T1000 (cell line): ENCODE measurements around the gene ALS2.
"Not testable (repeated sequence)": the region's sequence is repeated elsewhere in the genome, so short reads cannot be mapped to it uniquely, and the experiment has no call there.

ENCODE experiments used
- DNase-seq: peaks from one replicate; lab custom pipeline; 2025; ENCODE audit warnings: mixed read lengths; lab: John Stamatoyannopoulos, UW

ALS2 gene

DNA sequence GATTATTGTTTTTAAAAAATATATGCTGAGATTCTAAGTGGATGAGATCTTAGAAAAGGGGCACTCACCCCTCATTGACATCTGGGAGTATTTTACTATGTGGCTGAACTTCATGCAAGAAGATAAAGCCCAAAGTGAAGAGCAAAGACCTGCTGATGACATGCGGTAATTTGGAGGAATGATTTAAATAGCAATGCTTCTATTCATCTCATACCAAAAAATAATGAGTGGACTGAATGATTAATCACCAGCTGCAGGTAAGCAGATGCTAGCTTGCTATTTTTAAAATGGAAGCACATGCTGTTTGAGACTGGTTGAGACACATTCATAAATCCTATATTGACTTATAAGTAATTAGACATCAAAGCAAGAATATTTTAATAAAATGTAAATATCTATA is 12.9 kb upstream of the ALS2 start:
- no peak for DNase-seq

DNA sequence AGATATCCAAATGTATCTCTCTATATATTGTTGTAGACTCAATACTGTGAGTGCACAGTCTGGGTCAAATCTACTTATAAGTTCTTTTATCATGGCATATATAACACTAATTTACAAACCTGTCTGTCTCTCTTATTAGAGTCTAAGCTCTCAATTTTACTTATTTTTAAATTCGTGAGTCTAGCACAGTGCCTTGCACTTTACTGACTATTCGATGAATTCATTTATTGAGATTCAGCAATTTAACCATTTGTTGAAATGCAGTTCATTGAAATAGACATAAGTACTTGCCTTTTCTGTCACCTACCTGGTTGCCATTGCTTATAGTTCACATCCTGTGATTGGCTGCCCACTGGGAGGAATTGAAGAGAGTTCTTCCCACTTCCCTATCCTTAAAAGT is 10.3 kb upstream of the ALS2 start:
- DNase-seq: no peak

DNA sequence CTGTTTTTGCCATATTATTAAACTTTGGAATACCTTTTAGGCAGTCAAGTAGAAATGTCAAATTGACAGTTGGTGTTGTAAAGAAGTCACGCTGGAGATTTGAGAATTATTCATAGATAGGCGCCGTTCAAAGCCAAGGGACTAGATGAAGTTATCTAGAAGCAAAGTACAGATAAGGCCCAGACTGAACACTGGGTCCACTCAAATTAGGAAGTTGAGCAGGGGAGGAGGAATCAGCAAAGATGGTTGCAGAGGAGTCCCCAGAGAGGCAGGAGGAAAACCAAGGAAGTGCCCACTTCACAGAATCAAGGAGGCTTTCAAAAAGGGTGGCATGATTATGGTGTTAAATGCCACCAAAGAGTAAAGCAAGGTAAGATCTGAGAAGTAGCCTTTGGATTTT is 9.6 kb upstream of the ALS2 start:
- DNase-seq: no peak

DNA sequence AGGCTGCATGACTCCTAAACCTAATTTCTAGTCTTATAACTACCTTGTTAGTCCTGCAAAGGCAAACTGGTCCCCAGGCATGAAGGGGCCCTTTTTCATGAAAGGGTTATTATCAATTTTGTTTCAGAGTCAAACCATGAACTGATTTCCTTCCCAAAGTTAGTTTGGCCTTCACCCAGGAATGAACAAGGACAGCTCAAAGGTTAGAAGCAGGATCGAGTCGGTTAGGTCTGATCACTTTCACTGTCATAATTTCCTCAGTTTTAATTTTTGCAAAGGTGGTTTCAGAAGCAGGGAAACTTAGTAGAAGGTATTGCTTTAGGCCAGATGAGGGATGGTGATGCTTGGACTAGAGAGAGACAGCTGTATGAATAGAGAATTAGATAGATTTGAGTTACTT is 8.7 kb upstream of the ALS2 start:
- no peak for DNase-seq

DNA sequence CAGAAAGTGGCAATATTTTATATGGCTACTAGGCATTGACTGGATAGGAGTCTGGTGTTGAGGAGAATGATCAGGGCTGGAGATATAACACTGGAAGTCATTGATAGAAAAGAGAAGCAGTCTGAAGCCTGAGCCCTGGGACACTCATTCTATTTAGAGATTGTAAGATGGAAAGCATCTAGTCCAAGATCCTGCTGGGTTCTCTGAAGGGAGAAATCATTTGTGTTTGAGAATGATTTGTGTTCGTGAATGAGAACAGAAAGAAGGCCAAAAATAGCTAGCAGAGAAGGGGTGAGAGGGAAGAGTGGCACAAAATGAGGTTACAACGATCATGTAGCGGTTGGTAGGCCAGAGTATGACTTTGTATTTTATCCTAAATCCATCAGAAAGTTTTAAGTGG is 7.6 kb upstream of the ALS2 start:
- DNase-seq: no peak

DNA sequence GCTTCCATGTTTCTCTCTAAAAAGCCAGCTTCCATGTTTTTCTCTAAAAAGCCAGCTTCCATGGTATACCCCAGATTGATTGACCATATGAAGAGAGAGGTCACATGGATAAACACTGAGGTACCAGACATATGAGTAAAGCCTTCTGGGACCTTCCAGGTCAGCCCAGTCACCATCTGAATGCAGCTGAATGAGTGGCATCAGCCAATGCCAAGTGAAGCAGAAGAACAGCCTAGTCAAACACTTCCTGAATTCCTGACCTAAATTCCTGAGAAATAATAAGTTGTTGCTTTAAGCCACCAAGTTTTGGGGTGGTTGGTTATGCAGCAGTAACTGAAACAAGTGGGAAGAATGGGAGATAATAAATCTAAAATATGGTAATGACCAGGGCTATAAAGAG is 5.7 kb upstream of the ALS2 start:
- no peak for DNase-seq

DNA sequence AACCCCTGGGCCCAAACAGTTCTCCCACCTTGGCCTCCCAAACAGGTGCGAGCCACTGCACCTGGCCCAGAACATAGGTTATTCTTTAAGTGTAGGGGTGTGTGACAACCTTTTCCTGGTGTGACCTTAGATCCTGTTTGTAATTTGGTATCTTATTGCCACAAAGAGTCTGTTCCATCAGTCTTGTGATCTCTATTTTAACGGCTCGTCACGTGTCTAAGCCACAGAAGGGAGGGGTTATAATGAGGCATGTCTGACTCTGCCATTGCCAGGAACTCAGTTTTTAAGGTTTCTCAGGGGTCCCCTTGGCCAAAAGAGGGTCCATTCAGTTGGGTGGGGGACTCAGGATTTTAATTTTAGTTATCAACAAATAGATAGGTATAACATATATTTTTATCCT is 4.4 kb upstream of the ALS2 start:
- DNase-seq: no peak

DNA sequence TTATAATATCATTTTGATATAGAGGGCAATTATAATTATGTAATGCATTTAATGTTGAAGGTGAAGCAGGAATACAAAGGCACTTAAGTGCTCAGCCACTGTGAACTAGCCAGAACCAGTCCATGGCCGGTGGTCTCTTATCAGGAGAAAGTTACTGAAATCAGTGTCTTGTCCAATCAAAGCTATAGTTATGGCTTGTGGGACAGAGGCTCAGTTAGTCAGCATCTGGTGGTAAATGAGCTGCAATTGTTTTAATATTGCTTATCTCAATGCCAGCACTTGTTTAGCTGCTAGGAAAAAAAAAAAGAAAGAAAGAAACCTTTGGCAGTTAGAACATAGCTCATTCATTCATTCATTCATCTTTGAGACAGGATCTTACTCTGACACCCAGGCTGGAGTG is 3.8 kb upstream of the ALS2 start:
- DNase-seq: no peak

DNA sequence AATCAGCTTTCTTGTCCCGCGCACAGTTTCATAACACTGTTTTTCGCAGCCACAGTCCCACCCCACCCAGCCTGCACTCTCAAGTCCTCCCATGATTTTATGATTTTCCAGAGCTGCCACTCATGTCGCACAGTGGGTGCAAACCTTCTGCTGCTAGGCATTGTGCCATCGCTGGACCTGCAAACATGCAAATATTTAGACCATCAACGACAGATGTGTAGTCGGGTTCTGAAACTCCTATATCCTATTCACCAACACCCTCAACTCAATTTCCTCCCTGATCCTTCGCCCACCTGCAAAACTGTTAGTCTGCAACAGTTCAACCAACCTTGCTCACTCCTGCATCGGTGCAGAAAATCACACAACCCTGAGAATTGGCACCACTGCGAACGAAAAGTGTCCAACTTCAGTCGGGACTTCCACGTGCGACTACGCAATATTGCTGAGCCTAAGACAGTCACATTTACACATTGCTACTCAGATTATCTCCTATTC is 871 bp upstream of the ALS2 start:
- DNase-seq: no peak

DNA sequence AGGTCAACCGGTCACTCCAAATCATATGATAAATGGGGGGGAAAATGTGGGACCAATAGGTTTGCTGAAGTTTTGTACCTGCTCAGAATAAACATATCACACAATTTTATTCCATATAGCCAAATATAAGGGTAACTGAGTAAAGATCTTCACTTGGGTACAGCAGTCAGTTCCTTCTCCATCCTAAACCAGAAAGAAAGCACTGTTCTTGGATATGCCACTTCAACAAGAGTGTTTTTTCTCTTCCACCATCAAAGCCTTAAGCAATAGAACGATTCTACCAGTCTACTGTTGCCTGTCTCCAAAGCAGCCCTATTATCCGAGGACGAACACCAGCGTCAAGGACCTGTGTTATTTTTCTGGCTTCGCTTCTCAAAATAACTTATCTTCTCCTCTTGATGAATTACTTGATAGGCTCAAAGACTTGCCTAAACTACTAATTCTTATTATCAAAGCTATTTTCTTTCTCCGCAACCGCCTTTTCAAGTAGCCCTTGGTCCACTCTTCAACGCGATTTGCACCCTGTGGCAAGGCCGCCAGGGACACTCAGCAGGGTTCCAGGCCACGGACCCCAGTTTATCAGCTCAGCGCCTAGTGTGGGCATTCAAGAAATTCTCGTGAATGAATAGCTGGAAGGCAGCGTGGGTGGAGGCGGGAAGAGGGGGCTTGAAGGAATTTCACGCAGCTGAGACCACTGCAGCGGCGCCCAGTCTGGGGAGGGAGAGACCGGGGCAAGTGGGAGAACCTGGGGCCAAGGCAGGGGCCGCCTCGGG is 646 bp downstream of the ALS2 start:
- peak; percentile 26 for DNase-seq

DNA sequence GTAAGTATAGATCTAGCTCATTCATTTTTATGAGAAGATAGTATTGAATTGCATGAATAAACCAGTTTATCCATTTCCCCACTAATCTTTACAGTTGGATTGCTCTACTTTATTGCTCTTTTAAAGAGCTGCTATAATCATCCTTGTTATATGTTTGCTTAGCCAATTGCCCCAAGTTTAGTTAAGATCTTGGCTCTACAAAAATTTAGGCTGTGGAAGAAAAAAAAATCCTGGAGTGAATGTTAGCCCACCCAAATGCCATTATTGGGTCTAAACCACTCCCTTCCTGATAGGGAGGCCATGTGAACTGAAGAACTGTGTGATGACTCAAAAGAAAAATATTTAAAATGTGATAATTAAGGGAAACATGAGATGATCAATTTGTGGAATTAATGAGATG is 2.9 kb downstream of the ALS2 start:
- DNase-seq: no peak

DNA sequence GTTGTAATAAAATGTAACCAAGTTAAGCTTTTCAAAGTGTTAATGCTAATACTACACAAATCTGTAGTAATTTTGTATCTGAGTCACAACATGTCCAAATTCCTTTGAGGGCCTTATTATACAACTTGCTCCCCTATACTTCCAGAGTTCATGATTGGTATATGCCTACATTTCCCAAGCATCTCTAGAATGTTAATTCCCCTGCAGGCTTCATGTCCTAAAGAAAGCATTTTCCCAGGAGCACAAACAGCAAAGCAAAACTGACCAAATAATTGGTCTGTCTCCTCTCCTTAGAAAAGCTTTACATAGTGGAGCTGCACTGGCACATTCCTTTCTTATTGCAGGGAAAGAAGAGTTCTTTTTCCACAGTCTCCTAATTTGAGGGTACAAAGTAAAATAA is 3.7 kb downstream of the ALS2 start:
- no peak for DNase-seq

DNA sequence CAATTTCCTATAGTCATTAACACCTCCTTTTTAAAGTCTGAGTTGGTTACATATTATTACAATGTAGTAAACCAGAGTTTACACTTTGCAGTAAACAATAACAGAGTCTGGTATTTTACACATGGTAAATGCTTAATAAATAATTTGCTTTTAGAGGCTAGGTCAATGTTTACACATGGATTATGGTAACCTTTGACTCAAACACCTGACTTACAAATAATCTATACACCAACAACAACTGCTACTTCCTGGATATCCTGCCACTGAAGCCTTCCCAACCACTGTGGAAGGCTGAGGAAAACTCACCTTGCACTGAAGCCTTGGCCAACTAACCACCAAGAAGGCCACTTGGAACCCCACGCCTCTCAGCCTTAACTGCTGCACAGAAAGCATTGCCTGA is 5.4 kb downstream of the ALS2 start:
- DNase-seq: no peak

DNA sequence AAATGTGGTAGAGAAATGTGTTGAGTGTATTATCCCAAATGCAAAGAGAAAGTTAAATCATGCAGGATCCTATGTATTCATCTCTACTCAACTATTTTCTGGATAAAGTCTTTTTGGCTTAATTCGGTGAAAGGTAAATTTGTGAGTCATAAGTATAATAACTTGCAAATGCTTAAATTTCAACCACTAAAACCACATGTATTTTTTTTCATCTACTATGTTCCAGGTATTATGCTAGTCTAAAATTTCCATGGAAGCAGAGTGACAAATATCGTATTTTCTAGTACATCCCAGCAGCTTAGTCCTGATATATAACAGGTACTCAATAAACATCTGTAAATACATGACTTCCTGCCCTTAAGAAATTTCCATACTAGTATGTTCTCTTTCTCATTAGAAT is 6.2 kb downstream of the ALS2 start:
- DNase-seq: no peak

DNA sequence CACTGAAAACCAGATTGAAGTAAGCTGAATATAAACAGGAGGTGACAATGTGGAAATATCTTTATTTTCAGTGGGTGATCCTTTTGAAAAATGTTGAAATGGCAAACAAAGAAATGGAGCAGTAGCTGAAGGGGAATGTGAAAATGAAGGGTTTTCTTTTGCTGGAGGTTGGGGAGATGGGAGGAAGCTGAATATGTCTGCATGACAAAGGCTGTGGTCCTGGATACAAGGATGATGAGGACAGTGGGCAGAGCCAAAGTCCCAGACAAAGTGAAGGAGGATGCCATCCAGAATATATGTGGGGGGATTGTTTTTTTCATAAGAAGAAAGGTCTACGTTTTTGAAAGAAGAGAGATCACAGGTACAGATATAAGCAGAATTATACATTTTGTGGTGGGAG is 6.7 kb downstream of the ALS2 start:
- DNase-seq: no peak

DNA sequence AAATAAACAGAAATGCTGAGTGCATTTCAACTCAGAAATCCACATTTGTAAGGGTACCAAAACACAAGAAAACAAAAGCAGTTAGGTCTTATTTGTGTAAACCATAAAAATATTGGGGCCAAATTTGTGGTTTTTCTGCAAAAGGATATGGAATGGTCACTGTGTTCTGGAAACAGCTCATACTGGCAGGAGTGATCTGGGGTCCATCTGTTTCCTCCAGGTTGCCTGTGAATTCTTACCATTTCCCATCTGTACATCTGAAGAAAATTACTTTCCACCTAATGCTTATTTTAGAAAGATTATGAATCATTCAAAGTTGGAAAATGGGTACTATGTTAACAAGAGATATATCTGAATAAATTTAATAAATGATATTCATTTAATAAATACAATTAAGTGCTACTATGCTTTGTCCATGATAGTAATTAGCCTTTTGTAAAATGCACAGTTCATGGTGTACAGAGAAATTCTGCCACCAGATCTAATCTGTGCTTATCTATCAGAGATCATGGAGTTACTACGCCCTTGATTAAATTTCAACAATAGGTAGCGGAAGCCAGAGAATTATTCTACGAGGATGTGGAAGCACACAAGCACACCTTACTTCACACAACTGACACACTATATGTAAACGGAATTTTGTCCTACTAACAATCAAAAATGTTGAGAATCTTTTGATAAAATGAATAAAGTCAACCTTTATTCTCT is 10.9 kb downstream of the ALS2 start:
- DNase-seq: no peak

DNA sequence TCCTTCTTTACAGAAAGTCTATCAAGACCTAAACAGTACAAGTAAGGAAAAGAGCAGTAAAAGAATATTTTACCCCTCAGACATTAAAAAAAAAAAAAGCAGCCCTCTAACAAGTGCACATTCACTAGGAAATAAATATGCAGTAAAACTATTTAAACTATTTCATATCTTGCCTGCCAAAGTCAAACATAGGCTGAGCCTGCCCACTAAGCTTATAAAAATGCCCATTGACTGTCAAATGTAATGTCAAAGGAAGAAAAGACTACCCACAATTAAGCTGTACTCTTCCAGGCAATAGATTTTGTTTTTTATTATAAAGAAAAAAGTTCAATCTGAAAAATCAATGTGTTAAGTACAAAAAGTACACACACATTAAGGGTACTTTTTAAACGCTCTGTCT is 11.8 kb downstream of the ALS2 start:
- no peak for DNase-seq

DNA sequence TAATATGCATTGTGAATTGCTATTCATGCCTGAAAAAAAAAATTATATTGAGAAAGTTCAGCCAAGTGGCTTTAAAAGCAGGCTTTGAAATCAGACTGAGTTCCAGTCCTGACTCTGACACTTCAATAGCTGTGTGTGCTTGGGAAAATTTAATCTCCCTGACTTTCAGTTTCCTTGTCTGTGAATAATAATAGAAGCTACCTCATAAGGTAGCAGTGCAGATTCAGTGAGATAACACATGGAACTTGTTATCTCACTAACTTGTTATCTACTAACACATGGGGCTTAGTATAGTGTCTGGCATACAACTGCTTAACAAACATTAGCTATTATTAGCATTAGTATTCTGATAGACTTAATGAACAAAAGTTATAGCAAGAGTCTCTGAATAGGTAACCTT is 14.9 kb downstream of the ALS2 start:
- DNase-seq: no peak

DNA sequence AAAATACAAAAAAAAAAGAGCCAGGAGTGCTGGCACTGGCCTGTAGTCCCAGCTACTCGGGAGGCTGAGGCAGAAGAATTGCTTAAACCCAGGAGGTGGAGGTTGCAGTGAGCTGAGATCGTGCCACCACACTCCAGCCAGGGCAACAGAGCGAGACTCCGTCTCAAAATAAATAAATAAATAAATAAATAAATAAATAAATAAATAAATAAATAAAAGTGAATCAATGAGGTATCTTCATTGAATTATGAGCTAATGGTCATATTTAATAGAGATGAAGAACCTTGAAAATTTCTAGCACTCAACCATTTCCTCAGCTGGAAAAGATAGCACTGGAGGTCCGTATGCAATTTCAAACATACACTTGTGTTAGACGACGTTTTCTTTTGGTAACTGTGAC is 16.3 kb downstream of the ALS2 start:
- not testable (repeated sequence) for DNase-seq

DNA sequence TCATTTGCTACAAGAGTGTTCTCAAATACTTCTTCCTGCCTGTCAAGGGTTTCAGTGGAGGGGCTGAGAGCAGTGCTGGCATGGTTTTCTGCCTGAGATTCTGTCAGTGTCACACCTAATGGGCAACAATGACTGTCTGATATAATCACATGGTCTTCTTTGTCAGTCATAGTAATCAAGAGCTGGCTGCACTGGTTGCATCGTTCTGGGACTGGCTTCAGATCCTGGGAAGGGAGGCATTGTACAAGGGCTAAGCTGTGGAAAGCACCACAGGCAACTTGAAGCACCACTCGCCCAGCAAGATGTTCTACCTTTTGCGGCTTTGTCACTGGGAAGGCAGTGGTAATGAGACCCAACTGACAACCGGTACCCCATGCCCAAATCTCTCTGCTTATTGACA is 19.6 kb downstream of the ALS2 start:
- no peak for DNase-seq

DNA sequence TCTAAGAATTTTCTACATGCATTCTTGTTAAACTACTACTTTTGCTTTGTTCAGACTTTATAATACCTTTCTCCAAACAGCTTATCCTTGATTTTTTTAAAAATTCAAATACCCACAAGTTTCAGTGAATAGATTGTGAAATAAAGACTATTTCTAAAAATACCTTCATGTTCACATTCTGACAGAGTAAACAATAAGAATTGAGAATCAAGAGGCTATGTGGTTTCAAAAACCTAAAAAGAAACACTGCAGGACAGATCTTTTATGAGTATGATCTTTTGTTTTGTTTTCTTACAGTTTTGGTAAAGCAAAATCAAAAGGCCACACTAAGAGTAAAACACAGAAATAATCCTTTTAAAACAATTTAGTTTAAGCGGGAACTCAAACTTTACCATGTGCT is 21.2 kb downstream of the ALS2 start:
- DNase-seq: no peak

DNA sequence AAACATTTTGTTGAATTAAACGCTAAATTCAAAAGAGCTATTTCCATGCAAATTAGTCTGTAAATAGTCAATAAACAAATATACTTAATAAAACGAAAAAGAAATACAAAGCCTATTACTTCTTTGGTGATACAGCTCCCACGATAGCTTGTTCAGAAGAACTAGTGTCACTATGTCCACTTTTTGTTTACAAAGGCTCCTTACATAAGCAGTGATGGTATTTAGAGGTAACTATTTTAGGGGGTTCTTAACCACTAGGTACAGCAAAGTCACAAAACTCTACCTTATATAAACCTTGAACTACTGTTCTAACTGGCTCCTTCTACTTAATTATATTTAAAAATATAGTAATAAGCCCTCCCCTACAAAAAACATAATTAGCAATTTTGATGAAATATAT is 21.9 kb downstream of the ALS2 start:
- no peak for DNase-seq

DNA sequence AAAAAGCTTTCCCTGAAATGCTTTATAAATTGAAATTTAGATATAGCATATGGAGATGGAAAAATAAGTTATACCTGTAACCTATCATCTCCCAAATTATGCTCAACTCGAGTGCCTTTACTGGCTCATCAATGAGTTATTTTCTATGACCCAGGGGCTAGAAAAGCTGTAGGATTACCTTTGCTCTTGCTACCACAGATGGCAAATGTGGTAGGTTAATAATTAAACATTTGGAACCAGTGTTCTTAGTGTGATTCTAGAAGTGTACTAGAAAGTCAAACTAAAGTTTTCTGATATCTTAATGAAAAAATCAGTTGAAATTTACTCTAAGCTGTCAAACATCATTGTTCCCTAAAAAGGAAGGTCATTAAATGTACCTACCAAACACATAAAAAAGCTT is 22.5 kb downstream of the ALS2 start:
- no peak for DNase-seq
